Superior temporal gyrus (tissue), 1 donor: Measurements from ENCODE around the gene COL23A1.
"Not testable (repeated sequence)": the region's sequence is repeated elsewhere in the genome, so short reads cannot be mapped to it uniquely, and the experiment has no call there.

Source experiments
- DNase-seq: peaks from one replicate; pipeline ENCODE4 v3.0.0-alpha.2; 2016; ENCODE audit errors: extremely low spot score

COL23A1 gene

GRCh38 chr5:178230879-178231538 is 359.2 kb downstream of the COL23A1 start:
- DNase-seq: no peak

DNA sequence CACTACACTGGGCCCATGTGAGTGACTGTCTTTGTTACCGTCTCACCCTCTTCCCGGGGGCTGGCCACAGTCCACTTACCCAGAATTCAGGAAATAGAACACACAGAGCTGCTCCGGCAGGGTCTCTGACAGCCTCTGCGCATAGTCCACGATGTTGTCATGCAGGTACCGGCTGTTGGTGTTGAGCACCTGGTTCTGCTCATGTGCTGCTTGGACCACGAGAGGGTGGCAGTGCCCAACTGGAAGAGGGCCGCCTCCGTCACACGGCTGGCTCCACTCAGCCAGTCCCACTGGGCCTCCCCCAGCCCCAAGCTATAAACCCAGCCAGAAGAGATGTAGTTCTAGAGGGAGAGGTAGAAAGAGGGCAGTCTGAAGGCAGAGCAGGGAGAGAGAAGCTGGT is 360.3 kb downstream of the COL23A1 start:
- DNase-seq: no peak

GRCh38 chr5:178229111-178229510 is 361.1 kb downstream of the COL23A1 start:
- not testable (repeated sequence) for DNase-seq

DNA sequence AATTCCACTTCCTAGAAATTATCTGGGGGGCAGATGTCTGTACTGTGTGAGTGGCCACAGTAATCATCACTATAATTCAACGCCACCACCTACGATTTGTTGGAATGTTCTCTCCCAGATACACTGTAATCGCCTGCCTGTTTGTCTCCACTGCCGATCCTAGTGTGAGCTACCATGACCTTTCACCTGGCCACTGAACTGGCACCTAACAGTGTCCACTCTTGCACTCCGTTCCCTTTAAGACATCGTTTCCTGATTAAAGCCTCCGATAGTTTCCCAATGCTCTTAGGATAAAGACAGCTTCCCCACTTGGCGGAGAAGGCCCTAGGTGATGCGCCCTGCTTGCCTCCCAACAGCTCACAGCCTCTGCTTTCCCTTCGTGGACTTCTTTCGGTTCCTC is 361.6 kb downstream of the COL23A1 start:
- DNase-seq: no peak

GRCh38 chr5:178227929-178228328 is 362.3 kb downstream of the COL23A1 start:
- DNase-seq: no peak

GRCh38 chr5:178227138-178227659 is 363.0 kb downstream of the COL23A1 start:
- DNase-seq: no peak

DNA sequence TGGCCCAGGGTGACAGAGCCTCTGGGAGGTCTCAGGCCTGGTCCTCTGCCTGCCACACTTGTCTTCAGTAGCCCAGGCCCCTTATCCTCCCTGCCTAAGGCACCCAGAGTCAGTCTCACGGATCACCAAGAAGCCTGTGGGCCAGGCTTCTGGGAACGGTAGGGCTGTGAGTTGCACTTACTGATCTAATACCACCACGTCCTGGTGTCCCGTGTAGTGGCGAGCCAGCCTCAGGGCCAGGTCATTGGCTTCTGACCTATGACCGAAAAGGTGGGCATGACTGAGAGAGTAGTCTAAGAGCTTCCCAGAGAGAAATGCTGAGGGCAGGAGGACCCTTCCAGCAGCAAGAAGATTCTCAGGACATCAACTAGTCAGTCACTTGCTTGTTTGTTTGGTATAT is 365.0 kb downstream of the COL23A1 start:
- no peak for DNase-seq

DNA sequence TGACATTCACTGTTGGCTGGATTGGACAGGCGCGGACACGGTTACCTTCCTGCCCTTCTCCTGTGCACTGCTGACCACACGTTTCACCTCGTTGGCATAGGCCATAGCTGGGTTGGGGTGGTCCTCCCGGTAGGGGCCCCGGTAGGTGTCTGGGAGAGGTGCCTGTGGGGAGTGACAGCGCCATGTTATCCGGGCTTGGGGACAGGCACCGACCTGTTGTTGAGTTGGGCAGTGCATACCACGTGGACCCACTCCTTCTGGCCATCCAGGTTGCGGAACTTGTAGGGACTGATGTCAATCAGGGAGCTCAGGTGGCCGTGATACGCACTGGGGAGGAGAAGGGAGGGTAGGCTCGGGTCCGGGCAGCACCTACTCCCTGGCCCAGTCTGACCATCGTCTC is 365.8 kb downstream of the COL23A1 start:
- DNase-seq: no peak

DNA sequence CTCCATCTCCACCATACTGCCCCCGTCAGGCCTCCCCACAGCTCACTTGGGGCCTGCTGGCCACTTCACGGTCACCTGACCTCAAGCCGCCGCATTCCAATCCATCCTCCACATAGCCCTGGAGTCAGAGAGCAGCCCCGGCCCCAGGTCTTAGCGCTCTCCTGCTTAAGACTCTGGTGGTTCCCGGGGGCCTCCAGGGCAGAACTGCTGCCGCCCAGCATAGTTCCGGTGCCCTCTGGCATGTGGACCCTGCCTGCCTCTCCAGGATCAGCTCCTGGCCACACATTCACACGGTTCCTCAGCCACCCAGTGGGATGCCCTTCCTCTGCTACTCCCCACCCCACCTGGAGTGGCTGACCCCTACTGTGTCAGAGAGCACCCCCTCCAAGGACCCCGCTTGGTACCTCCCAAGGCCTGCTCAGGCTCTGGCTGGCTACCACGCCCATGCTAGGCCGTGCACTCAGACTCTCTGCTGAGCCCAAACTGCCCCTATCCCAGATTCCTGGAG is 366.3 kb downstream of the COL23A1 start:
- no peak for DNase-seq

DNA sequence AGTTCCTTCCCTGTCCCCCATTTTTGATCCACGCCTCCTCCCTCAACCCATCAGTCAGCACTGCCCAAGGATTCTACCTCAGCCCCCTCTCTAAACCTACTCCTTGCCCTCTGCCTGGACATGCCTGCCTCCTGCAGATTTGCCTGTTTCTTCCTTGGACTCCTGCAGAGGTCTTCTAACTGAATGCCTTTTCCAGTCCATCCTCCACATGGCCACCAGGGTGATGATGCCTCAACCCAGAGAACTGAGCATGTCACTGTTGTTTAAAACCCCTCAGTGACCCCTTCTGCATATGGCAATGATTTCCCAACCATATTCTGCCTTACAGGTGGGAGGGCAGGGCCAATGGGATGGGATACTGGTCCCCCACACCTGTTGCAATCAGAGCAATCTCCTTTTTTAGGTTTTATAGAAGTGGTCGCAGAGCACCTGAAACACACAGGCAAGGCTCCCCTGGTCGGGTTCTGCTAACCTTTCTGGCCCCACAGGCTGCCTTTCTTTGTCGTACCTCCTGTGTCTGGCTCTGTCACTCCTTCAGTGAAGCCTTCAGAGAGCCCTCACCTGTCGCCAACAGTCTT is 366.9 kb downstream of the COL23A1 start:
- DNase-seq: no peak

DNA sequence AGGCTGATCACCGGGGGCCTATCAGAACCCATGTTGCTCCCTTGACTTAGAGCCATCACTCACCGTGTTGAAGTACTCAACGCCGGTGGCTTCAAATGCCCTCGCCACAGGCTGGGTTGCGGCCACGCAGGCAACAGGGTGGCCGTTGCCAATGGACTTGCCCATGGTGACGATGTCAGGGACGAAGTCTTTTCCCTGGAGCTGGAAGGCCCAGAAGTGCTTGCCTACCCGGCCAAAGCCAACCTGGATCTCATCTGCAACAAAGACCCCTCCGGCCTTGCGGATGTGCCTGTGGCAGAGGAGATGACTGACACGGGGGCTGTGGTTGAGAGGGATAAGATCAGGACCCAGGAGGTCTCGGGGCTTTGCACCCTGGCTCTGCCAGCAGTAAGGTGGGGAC is 367.9 kb downstream of the COL23A1 start:
- no peak for DNase-seq

DNA sequence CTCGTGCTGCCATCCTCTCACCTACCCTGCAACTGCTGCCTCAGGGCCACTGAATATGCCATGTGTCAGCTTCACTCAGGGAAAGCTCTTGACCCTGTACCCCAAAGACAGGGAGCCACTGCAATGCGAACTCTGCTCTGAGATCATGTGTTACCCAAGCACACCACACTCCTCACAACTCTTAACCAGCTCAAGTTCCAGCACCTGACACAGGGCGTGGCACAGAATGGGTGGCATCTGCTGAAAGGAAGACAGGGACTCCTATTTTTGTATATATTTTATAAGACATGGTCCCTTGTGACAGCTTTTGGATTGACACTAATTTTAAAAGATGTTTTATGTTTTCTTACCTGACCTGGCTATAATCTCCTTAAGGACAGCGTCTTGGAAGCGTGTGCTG is 368.3 kb downstream of the COL23A1 start:
- no peak for DNase-seq

DNA sequence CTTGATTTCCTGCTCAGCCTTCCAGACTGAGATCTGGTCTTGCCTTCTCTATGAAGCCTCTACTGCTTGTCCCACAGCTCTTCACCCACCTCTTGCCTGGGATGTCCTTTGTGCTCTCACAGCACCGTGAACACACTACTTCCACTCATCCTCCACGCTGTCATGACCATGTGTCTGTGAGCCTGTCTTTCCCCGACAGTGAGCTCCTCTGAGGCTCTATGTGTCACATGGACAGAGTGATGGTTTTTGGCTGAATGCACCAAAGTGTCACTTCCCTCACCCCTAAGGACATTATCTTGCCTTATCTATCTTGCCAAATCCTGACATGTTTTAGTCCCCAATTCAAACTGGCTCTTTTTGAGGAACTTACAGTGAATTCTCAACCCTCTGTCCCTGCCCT is 368.9 kb downstream of the COL23A1 start:
- DNase-seq: no peak

DNA sequence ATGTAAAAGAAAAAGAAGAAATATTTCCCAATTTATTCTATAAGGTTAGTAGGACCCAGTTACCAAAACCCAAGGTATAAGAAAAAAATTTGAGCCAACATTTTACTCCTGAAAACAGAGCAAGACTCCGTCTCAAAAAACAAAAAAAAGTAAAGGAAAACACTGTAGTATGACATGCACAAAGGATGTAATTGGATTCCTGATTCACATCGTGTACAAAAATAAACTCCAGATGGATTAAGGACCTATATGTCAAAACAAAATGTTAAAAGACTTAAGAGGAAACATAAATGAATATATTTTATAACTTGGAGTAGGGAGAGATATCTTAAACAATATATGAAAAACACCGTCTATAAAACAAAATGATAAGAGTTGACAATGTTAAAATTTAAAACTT is 371.4 kb downstream of the COL23A1 start:
- no peak for DNase-seq

DNA sequence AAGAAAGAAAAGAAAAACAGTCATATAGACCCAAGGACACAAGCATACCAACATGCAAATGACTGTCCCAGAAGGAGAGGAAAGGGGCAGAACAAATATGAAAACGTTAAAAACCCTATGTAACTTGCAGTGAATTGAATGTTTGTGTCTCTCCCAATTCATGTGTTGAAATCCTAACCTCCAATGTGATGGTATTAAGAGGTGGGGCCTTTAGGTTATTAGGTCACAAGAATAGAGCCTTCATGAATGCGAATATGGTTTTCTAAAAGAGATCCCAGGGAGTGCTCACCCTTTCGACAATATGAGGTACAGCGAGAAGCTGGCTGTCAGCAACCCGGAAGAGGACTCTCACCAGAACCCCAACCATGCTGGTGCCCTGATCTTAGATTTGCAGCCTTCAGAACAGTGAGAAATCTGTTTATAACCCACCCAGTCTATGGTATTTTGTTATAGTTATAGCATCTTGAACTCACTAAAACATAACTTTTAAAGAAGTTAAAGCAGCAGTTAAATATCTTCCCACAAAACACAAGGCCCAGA is 371.9 kb downstream of the COL23A1 start:
- DNase-seq: no peak

DNA sequence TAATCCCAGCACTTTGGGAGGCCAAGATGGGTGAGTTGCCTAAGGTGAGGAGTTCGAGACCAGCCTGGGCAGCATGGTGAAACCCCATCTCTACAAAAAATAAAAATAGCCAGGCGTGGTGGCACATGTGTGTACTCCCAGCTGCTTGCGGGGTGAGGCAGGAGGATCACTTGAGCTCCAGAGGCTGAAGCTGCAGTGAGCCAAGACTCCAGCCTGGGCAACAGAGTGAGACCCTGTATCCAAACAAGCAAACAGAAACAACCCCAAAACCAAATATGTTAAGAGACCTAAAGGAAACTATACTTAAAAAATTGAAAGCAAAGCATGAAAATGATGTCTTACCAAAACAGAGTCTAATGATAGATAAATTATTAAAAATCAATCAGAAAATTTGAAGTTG is 373.4 kb downstream of the COL23A1 start:
- DNase-seq: no peak

DNA sequence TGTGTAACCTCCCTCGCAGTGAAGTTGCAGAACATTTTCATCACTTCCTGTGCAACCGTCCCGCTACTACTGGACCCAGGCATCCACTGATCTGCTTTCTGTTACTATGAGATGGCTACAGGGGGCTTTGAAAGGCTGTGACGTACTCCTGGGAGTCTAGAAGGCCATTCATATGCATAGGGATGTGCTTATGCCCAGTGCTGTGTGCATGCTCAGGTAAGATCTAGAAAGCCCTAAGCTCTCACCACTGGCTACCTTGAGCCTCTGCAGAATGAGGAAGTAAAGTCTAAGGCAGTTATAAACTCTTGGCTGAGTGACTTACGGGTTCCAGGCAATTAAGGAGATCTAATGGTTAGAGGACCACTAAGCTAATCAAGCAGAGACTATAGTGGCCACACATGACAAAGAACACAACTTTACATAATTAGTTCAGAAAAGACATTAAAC is 374.1 kb downstream of the COL23A1 start:
- DNase-seq: no peak

DNA sequence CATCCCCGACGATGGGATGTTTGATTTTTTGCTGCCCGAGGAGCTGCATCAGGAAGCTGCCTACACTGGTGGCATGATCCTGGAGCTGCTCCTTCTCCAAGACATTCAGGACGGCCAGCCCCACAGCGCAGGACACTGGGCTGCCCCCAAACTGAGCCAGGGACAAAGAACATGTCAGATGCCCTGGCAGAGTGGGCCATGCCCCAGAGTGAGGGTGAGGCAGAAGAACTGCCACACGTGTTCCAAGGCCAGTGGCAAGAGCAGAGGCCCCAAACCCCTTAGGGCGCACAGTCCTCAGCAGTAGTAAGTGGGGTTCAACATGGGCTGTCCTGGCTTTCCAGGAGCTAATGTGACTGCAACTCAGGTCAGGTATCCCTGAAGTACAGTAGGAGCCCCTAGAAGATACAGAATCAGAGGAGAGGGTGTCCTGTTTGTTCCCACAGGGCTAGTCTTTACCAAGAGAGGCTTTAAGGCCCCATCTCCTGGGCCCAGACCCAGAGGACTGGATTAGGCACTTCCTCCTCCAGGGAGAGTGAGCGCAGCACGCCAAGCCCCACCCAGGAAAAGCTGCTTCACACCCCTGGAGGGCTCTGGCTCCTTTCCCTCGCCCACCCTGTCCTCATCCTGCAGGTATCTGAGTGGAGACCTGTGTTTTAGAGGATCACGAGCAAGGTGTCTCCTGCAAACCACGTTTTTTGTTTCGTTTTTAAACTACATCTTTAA is 374.8 kb downstream of the COL23A1 start:
- no peak for DNase-seq

GRCh38 chr5:178214160-178214803 is 375.9 kb downstream of the COL23A1 start:
- no peak for DNase-seq

DNA sequence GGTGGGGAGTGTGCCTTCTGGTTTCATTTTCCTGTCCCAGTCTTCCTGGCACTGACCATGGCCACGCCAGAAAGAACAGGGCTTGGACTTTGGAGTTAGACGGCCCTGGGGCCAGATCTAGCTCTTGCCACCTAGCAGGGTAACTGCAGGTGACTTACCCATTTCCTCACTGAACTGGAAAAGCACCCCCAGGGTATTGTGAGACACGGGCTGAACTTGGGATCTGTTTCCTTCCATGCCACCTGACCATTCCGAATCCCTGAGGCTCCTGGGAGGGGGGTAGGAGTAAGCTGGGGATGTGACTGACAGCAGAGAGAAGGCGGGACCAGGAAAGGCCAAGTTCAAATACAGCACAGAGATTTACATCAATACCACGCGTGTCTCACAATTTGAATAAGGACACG is 376.4 kb downstream of the COL23A1 start:
- no peak for DNase-seq

- no peak for DNase-seq
Observed at GRCh38 chr5:178213003-178213461, 377.2 kb downstream of the COL23A1 start.
